OCI-LY1 (cell line): ENCODE data around the gene CTBP2.

Source experiments
- H2AFZ ChIP-seq: fragments of 200-600 bp; sonication (generic), shearing (Covaris generic); 2 replicates; pipeline ENCODE4 v1.6.0; 2014; ENCODE audit warnings: antibody characterized with exemption, mild to moderate bottlenecking, low read length
- H3F3A ChIP-seq: fragments of 200-600 bp; sonication (generic), shearing (Covaris generic); 2 replicates; pipeline ENCODE4 v1.6.0; 2014; ENCODE audit warnings: mild to moderate bottlenecking, antibody characterized with exemption, low read length, moderate library complexity; ENCODE audit not compliant: insufficient read depth
- H3K27ac ChIP-seq: fragments of 200-600 bp; sonication (generic); 2 replicates; pipeline ENCODE4 v1.5.1; 2014; ENCODE audit warnings: low read length, mixed run types, mild to moderate bottlenecking, low read depth; ENCODE audit not compliant: poor library complexity, severe bottlenecking
- H3K27me3 ChIP-seq: fragments of 200-600 bp; sonication (generic); 2 replicates; pipeline ENCODE4 v1.6.0; 2014; ENCODE audit warnings: antibody characterized with exemption, mild to moderate bottlenecking, low read length, moderate library complexity; ENCODE audit not compliant: insufficient read depth
- H3K36me3 ChIP-seq: fragments of 200-600 bp; sonication (generic); 2 replicates; pipeline ENCODE4 v1.6.1; 2014; ENCODE audit warnings: mild to moderate bottlenecking, antibody characterized with exemption, low read length, moderate library complexity, mixed read lengths; ENCODE audit not compliant: insufficient read depth
- H3K4me1 ChIP-seq: fragments of 200-600 bp; sonication (generic); 2 replicates; pipeline ENCODE4 v1.5.1; 2014; ENCODE audit warnings: mild to moderate bottlenecking, low read length, moderate library complexity; ENCODE audit not compliant: insufficient read depth, severe bottlenecking
- H3K4me2 ChIP-seq: fragments of 200-600 bp; sonication (generic), shearing (Covaris generic); 2 replicates; pipeline ENCODE4 v1.6.1; 2014; ENCODE audit warnings: low read length
- H3K4me3 ChIP-seq: fragments of 200-600 bp; sonication (generic); 2 replicates; pipeline ENCODE4 v1.5.1; 2014; ENCODE audit warnings: low read length, low read depth, mild to moderate bottlenecking, mixed read lengths; ENCODE audit not compliant: poor library complexity, severe bottlenecking
- H3K79me2 ChIP-seq: fragments of 200-600 bp; shearing (Covaris generic); 2 replicates; pipeline ENCODE4 v1.6.1; 2016; ENCODE audit warnings: mixed run types, low read length, mixed read lengths; ENCODE audit not compliant: insufficient read depth
- H3K9ac ChIP-seq: fragments of 200-600 bp; sonication (generic), shearing (Covaris generic); 2 replicates; pipeline ENCODE4 v1.6.1; 2014; ENCODE audit warnings: mild to moderate bottlenecking, low read length, mixed read lengths
- H3K9me2 ChIP-seq: fragments of 200-600 bp; sonication (generic), shearing (Covaris generic); 2 replicates; pipeline ENCODE4 v1.6.1; 2014; ENCODE audit warnings: low read depth, mild to moderate bottlenecking, low read length, mixed read lengths
- H3K9me3 ChIP-seq: fragments of 200-600 bp; shearing (Covaris generic); 2 replicates; pipeline ENCODE4 v1.6.1; 2014; ENCODE audit warnings: low read length, mixed read lengths
- H4K20me1 ChIP-seq: fragments of 200-600 bp; sonication (generic), shearing (Covaris generic); 2 replicates; pipeline ENCODE4 v1.6.0; 2016; ENCODE audit warnings: mild to moderate bottlenecking, low read length; ENCODE audit not compliant: insufficient read depth
- EZH2 ChIP-seq: fragments of 200-600 bp; sonication (generic), shearing (Covaris generic); IDR thresholded peaks from 2 replicates; pipeline ENCODE4 v1.8.0; 2017; ENCODE audit warnings: borderline replicate concordance, mixed run types, mild to moderate bottlenecking, antibody characterized with exemption, low read length, moderate library complexity, mixed read lengths
- TF ChIP-seq, protein P1 (sequence below): fragments of 200-600 bp; sonication (generic), shearing (Covaris generic); IDR thresholded peaks from 2 replicates; pipeline ENCODE4 v1.5.1; 2017; ENCODE audit warnings: mild to moderate bottlenecking, antibody characterized with exemption, low read length, moderate library complexity, mixed read lengths

Gene CTBP2

DNA sequence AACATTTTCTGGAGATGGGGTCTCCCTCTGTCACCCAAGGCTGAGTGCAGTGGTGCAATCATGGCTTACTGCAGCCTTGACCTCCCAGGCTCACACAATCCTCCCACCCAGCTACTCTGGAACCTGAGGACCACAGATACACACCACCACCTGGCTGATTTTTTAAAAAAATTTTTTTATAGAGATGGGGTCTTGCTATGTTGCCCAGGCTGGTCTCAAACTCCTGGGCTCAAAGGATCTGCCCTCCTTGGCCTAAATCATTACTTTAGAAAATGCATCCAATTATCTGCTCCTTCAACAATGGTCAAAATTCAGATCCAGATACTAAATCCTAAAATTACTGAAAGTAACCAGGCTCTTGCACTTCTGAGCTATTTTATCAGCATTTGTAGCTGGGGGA, 55.2 kb downstream of the CTBP2 start:
- no peaks in the 10 kb centered on the region for H3F3A ChIP-seq
- H3K9me2 ChIP-seq, result no peaks in the 10 kb centered on the region
- H3K27ac ChIP-seq, result no peak overlapping the region
- no peaks in the 10 kb centered on the region; the same call in 1 of the 2 replicates for H3K36me3 ChIP-seq
- H3K27me3 ChIP-seq, result 0 out of 2 replicates have a peak, but pooled peaks cover 5% of the 10 kb centered on the region
- no peak overlapping the region for H3K4me2 ChIP-seq
- peaks cover 5% of the 10 kb centered on the region; the same call in 1 of the 2 replicates for H3K9me3 ChIP-seq
- H2AFZ ChIP-seq, result no peak overlapping the region
- H3K79me2 ChIP-seq, result no peaks in the 10 kb centered on the region
- TF ChIP-seq, protein P1, sequence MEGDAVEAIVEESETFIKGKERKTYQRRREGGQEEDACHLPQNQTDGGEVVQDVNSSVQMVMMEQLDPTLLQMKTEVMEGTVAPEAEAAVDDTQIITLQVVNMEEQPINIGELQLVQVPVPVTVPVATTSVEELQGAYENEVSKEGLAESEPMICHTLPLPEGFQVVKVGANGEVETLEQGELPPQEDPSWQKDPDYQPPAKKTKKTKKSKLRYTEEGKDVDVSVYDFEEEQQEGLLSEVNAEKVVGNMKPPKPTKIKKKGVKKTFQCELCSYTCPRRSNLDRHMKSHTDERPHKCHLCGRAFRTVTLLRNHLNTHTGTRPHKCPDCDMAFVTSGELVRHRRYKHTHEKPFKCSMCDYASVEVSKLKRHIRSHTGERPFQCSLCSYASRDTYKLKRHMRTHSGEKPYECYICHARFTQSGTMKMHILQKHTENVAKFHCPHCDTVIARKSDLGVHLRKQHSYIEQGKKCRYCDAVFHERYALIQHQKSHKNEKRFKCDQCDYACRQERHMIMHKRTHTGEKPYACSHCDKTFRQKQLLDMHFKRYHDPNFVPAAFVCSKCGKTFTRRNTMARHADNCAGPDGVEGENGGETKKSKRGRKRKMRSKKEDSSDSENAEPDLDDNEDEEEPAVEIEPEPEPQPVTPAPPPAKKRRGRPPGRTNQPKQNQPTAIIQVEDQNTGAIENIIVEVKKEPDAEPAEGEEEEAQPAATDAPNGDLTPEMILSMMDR, result no peak
- TF ChIP-seq EZH2, result no peak
- H3K4me1 ChIP-seq, result no peaks in the 10 kb centered on the region
- H4K20me1 ChIP-seq, result no peaks in the 10 kb centered on the region
- H3K9ac ChIP-seq, result no peak overlapping the region
- no peak overlapping the region for H3K4me3 ChIP-seq

DNA sequence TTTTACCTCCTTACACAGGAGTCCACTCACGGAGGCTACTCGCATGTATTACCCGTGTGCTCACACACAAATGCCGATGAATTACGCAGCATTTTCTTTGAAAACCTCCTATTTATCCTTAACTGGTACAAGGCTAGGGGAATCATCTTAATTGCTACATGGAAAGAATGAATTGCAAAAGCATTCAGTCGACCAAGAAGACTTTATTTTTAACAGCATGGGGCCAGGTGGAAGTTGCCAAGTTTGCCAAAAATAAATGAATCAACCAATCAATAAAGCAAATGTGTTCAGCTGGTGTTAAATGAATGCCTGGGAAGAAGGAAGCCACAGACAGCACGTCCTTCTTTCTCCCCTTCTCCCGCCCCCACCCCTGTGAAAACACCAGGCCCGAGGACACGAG, 55.8 kb downstream of the CTBP2 start:
- Histone ChIP-seq H3K36me3 (no peaks in the 10 kb centered on the region; the same call in 1 of the 2 replicates), H3K27me3 (0 out of 2 replicates have a peak, but pooled peaks cover 5% of the 10 kb centered on the region)

DNA sequence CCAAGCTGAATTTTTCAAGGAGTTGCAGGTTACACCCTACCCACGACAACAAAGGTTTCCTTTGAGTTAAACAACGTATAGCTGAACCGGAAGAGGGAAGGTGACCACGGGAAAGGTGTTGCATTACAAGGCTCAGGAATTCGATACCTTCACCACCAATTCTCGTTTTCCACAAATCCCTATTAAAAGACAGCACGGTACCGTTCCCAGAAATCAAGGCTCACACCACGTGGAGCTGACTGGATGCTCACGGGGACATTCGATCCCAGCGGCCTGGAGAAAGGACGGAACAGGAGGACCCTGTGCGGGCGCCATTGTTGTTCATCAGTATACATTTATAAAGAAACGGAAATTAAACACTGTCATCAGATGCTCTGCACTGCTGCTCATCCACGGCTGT, 56.4 kb downstream of the CTBP2 start:
- Histone ChIP-seq H3K9me2 (no peaks in the 10 kb centered on the region), H3K27me3 (0 out of 2 replicates have a peak, but pooled peaks cover 5% of the 10 kb centered on the region), H3K9ac (no peak overlapping the region), H3K79me2 (no peaks in the 10 kb centered on the region), H3K27ac (no peak overlapping the region), H3K4me2 (no peak overlapping the region), H3K9me3 (peaks cover 5% of the 10 kb centered on the region; the same call in 1 of the 2 replicates), H3K4me1 (no peaks in the 10 kb centered on the region), H3F3A (no peaks in the 10 kb centered on the region), H2AFZ (no peak overlapping the region), H3K36me3 (no peaks in the 10 kb centered on the region; the same call in 1 of the 2 replicates), H4K20me1 (no peaks in the 10 kb centered on the region), H3K4me3 (no peak overlapping the region)
- TF ChIP-seq EZH2, result no peak
- TF ChIP-seq, protein P1, result no peak

More for the DNA sequence above, 55.8 kb downstream of the CTBP2 start:
- H2AFZ ChIP-seq, result no peak overlapping the region
- H3K9ac ChIP-seq, result no peak overlapping the region
- H3K9me2 ChIP-seq, result no peaks in the 10 kb centered on the region
- H3K79me2 ChIP-seq, result no peaks in the 10 kb centered on the region
- H3F3A ChIP-seq, result no peaks in the 10 kb centered on the region
- no peak overlapping the region for H3K4me2 ChIP-seq
- no peaks in the 10 kb centered on the region for H3K4me1 ChIP-seq
- TF ChIP-seq EZH2, result no peak
- TF ChIP-seq, protein P1, result no peak
- H3K27ac ChIP-seq, result no peak overlapping the region
- no peaks in the 10 kb centered on the region for H4K20me1 ChIP-seq
- peaks cover 5% of the 10 kb centered on the region; the same call in 1 of the 2 replicates for H3K9me3 ChIP-seq
- H3K4me3 ChIP-seq, result no peak overlapping the region
